NB4 (cell line): ENCODE data around the gene SP7.

Experiments used
- DNase-seq: peaks from one replicate; pipeline ENCODE4 v3.0.0; 2010; ENCODE audit warnings: low read depth
- H3K4me3 ChIP-seq: one replicate; pipeline ENCODE4 v1.5.1; 2011; ENCODE audit warnings: mild to moderate bottlenecking, low read depth, low read length, moderate library complexity
- CTCF ChIP-seq: IDR thresholded peaks from one replicate; pipeline ENCODE4 v1.5.1; 2012; ENCODE audit warnings: low read depth, low read length
- MYC ChIP-seq: IDR thresholded peaks from 2 replicates; pipeline ENCODE4 v1.6.1; 2011; ENCODE audit warnings: low read depth, low read length
- POLR2A ChIP-seq: IDR thresholded peaks from 2 replicates; pipeline ENCODE4 v1.6.1; 2011; ENCODE audit warnings: mild to moderate bottlenecking; ENCODE audit not compliant: insufficient read length; ENCODE audit errors: extremely low read depth
- TF ChIP-seq, protein P1 (sequence below): IDR thresholded peaks from 2 replicates; pipeline ENCODE4 v1.6.1; 2011; ENCODE audit warnings: low read depth, low read length

Gene SP7

DNA sequence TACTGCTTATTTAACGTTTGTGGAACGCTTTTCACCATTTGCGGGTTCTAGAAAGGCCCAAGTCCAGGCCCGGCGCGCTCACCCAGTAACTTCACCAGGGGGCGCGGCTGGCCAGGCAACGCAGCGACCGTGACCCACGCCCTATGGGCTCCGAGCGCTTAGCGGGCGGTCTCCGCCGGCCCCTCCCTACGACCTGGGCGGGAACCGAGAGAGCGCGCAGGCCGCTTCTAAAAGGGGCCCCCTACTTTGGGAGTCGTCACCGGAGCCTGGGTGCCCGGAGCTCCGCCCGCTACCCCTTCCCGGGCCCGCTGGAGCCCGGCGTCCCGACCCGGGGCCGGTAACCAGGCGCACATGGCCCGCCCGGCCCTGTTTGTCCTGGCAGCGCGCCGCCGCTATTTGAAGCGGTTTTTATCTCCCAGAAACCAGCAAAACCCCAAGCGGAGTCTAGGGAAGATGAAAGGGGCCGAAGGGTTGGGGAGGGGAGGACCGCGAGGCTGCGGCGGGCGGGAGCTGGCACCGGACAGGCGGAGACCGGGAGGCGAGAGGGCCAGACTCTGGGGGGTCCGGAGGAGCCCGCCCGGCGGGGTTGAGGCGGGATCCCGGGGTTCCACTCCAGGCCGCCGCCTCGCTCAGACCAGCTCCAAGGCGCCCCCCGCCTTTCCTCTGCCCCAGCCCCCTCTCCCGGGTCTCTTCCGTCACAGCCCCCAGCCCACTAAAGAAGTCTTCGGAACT, 11.2 kb downstream of the SP7 start:
- TF ChIP-seq, protein P1, sequence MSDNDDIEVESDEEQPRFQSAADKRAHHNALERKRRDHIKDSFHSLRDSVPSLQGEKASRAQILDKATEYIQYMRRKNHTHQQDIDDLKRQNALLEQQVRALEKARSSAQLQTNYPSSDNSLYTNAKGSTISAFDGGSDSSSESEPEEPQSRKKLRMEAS = no peak; the same call in 1 of the 2 replicates
- TF ChIP-seq MYC (peak; percentile 77), POLR2A (peak; percentile 54), CTCF (peak; percentile 55)
- peak; percentile 96 for DNase-seq
- H3K4me3 ChIP-seq = peak overlapping the region; percentile 64

DNA sequence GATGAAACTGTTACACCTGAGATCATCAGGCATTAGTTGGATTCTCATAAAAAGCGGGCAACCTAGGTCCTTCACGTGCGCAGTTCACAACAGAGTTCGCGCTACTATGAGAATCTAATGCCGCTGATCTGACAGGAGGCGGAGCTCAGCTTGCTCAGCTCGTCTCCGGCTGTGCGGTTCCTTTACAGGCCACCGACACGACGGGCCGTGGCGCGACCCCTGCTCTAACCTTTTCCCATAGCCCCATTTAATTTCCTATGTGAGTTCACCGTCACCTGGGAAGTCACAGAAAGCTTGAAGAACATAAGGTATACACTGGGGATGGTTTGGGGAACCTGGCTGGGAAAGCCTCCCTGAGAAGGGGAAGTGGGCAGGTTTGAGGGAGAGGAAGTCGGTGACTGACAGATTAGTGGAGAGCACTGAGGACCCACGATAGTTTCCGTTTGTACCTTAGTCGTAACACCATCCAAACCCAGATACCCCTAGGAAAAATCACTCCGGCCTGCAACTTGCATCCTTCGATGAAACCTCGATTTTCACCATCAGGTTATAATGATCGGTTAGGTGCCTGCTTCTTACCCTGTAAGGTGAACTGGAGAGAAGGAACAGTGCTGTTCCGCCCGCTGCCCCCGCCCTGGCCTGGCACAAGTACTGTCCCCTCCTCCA, 11.9 kb downstream of the SP7 start:
- TF ChIP-seq, protein P1 = no peak
- TF ChIP-seq POLR2A = no peak
- no peak for TF ChIP-seq MYC
- no peak for TF ChIP-seq CTCF
- peak; percentile 82 for DNase-seq
- H3K4me3 ChIP-seq = peak overlapping the region; percentile 64

GRCh38 chr12:53320352-53321195, 15.6 kb downstream of the SP7 start:
- no peak for DNase-seq
- no peak for TF ChIP-seq MYC
- no peak for TF ChIP-seq CTCF
- TF ChIP-seq, protein P1 = no peak
- no peak for TF ChIP-seq POLR2A
- peak overlapping the region; percentile 90 for H3K4me3 ChIP-seq

- no peak overlapping the region for H3K4me3 ChIP-seq
- DNase-seq = peak; percentile 66
- TF ChIP-seq POLR2A = no peak
- no peak for TF ChIP-seq CTCF
- no peak for TF ChIP-seq MYC
Observed at GRCh38 chr12:53313996-53314395, 22.2 kb downstream of the SP7 start.

- no peak overlapping the region for H3K4me3 ChIP-seq
- TF ChIP-seq MYC = no peak
- no peak for TF ChIP-seq POLR2A
- DNase-seq = no peak
Observed at GRCh38 chr12:53308276-53308675, 27.9 kb downstream of the SP7 start.

- TF ChIP-seq, protein P1 = no peak
- TF ChIP-seq POLR2A (no peak), CTCF (no peak), MYC (no peak)
- H3K4me3 ChIP-seq = no peak overlapping the region
Observed at GRCh38 chr12:53306826-53307225, 29.3 kb downstream of the SP7 start.

More at GRCh38 chr12:53306826-53307225, 29.3 kb downstream of the SP7 start:
- DNase-seq = no peak
